Measurements from ENCODE around the gene WWC1.

The WWC1 gene

GRCh38 chr5:168359820-168360460 is 68.5 kb downstream of the WWC1 start:
- Histone ChIP-seq H3K27me3 (ENCODE audit: control insufficient read depth, insufficient read depth, low read length) (no peaks in the 10 kb centered on the region), H3K36me3 (ENCODE audit: control insufficient read depth, insufficient read depth, low read length) (no peaks in the 10 kb centered on the region), H3K9me3 (ENCODE audit: control insufficient read depth, insufficient read depth, low read length) (no peaks in the 10 kb centered on the region), H3K4me3 (ENCODE audit: low read depth, low read length) (no peak overlapping the region), H3K9ac (ENCODE audit: low read depth, low read length) (no peak overlapping the region), H3K4me1 (ENCODE audit: control insufficient read depth, insufficient read depth, low read length) (peaks cover 2% of the 10 kb centered on the region)

GRCh38 chr5:168360521-168361285 is 69.3 kb downstream of the WWC1 start:
- Histone ChIP-seq H3K36me3 (ENCODE audit: control insufficient read depth, insufficient read depth, low read length) (no peaks in the 10 kb centered on the region), H3K4me3 (ENCODE audit: low read depth, low read length) (no peak overlapping the region), H3K9me3 (ENCODE audit: control insufficient read depth, insufficient read depth, low read length) (no peaks in the 10 kb centered on the region), H3K9ac (ENCODE audit: low read depth, low read length) (no peak overlapping the region), H3K4me1 (ENCODE audit: control insufficient read depth, insufficient read depth, low read length) (peaks cover 6% of the 10 kb centered on the region), H3K27me3 (ENCODE audit: control insufficient read depth, insufficient read depth, low read length) (no peaks in the 10 kb centered on the region)

DNA sequence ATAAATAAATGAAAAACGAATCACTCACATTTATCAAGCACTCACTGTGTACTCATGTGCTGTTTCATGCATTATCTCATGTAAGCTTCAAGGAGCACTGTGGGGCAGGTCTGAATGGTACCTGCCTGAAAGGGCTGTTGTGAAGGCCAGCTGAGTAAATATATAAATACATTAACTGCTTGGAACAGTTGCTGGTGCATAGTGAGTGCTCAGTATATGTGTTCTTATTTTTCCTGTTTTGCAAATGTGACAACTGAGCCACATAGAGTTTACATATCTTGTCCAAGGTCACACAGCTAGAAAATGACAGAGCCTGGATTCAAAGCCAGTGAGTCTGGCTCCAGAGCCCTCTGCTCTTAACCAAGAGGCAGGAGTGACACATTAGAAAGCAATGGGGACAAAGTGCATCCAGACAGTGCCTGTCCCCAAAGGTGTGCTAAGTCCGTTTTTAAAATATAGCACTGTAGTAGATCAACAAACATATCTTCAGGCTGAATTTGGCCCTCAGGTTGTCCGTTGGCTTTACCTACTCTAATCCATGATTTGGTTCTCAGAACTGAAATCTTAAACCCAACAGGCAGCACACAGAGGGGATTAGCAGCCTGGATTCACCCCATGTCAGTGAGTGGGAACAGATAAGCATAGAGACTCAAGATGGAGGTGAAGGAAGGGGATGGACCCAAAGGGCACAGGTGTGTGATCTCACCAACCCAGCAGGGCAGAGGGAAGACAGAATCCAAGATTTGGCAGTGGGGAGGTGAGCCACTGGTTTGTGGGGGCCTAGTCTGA is 70.8 kb downstream of the WWC1 start:
- Histone ChIP-seq H3K4me3 (ENCODE audit: low read depth, low read length) (no peak overlapping the region), H3K9me3 (ENCODE audit: control insufficient read depth, insufficient read depth, low read length) (no peaks in the 10 kb centered on the region), H3K27me3 (ENCODE audit: control insufficient read depth, insufficient read depth, low read length) (no peaks in the 10 kb centered on the region), H3K4me1 (ENCODE audit: control insufficient read depth, insufficient read depth, low read length) (peaks cover 6% of the 10 kb centered on the region), H3K36me3 (ENCODE audit: control insufficient read depth, insufficient read depth, low read length) (no peaks in the 10 kb centered on the region), H3K9ac (ENCODE audit: low read depth, low read length) (no peak overlapping the region)

- H3K36me3 ChIP-seq (ENCODE audit: control insufficient read depth, insufficient read depth, low read length): no peaks in the 10 kb centered on the region
- peaks cover 6% of the 10 kb centered on the region for H3K4me1 ChIP-seq (ENCODE audit: control insufficient read depth, insufficient read depth, low read length)
- H3K27me3 ChIP-seq (ENCODE audit: control insufficient read depth, insufficient read depth, low read length): no peaks in the 10 kb centered on the region
- H3K9me3 ChIP-seq (ENCODE audit: control insufficient read depth, insufficient read depth, low read length): no peaks in the 10 kb centered on the region
- no peak overlapping the region for H3K9ac ChIP-seq (ENCODE audit: low read depth, low read length)
- no peak overlapping the region for H3K4me3 ChIP-seq (ENCODE audit: low read depth, low read length)
Observed at GRCh38 chr5:168364151-168364661, 72.8 kb downstream of the WWC1 start.

- Histone ChIP-seq H3K27me3 (ENCODE audit: control insufficient read depth, insufficient read depth, low read length) (no peaks in the 10 kb centered on the region), H3K4me1 (ENCODE audit: control insufficient read depth, insufficient read depth, low read length) (peaks cover 6% of the 10 kb centered on the region), H3K9me3 (ENCODE audit: control insufficient read depth, insufficient read depth, low read length) (no peaks in the 10 kb centered on the region), H3K36me3 (ENCODE audit: control insufficient read depth, insufficient read depth, low read length) (no peaks in the 10 kb centered on the region), H3K4me3 (ENCODE audit: low read depth, low read length) (no peak overlapping the region), H3K9ac (ENCODE audit: low read depth, low read length) (no peak overlapping the region)
Observed at GRCh38 chr5:168364750-168365550, 73.5 kb downstream of the WWC1 start.

- no peak overlapping the region for H3K4me3 ChIP-seq (ENCODE audit: low read depth, low read length)
- no peak overlapping the region for H3K9ac ChIP-seq (ENCODE audit: low read depth, low read length)
- H3K9me3 ChIP-seq (ENCODE audit: control insufficient read depth, insufficient read depth, low read length): no peaks in the 10 kb centered on the region
- H3K27me3 ChIP-seq (ENCODE audit: control insufficient read depth, insufficient read depth, low read length): no peaks in the 10 kb centered on the region
- H3K4me1 ChIP-seq (ENCODE audit: control insufficient read depth, insufficient read depth, low read length): peaks cover 6% of the 10 kb centered on the region
- no peaks in the 10 kb centered on the region for H3K36me3 ChIP-seq (ENCODE audit: control insufficient read depth, insufficient read depth, low read length)
Observed at GRCh38 chr5:168365581-168366081, 74.2 kb downstream of the WWC1 start.

DNA sequence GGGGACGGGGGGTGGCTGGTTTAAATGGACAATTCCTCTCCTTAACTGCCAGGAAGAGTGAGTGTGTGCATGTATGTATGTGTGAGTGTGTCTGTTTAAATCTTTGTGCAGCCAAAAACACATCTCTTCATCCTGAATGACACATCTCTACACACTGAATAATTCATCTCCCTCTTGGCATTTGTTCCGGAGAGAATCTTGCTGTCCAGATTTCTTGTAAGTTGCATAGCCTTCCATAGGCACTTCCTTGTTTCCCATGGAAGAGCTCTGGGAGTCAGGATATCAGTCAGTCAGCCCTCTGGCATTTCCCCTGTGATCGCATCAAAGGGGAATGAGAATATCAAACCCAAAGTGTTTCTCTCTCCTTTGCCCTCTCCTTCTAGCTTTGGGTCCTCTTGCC is 74.7 kb downstream of the WWC1 start:
- Histone ChIP-seq H3K27me3 (ENCODE audit: control insufficient read depth, insufficient read depth, low read length) (no peaks in the 10 kb centered on the region), H3K36me3 (ENCODE audit: control insufficient read depth, insufficient read depth, low read length) (no peaks in the 10 kb centered on the region), H3K4me3 (ENCODE audit: low read depth, low read length) (no peak overlapping the region), H3K9ac (ENCODE audit: low read depth, low read length) (no peak overlapping the region), H3K9me3 (ENCODE audit: control insufficient read depth, insufficient read depth, low read length) (no peaks in the 10 kb centered on the region), H3K4me1 (ENCODE audit: control insufficient read depth, insufficient read depth, low read length) (peaks cover 6% of the 10 kb centered on the region)

GRCh38 chr5:168368854-168369253 is 77.4 kb downstream of the WWC1 start:
- H3K4me1 ChIP-seq (ENCODE audit: control insufficient read depth, insufficient read depth, low read length): peaks cover 6% of the 10 kb centered on the region
- no peaks in the 10 kb centered on the region for H3K27me3 ChIP-seq (ENCODE audit: control insufficient read depth, insufficient read depth, low read length)
- H3K4me3 ChIP-seq (ENCODE audit: low read depth, low read length): no peak overlapping the region
- H3K9ac ChIP-seq (ENCODE audit: low read depth, low read length): no peak overlapping the region
- H3K9me3 ChIP-seq (ENCODE audit: control insufficient read depth, insufficient read depth, low read length): no peaks in the 10 kb centered on the region
- H3K36me3 ChIP-seq (ENCODE audit: control insufficient read depth, insufficient read depth, low read length): no peaks in the 10 kb centered on the region

DNA sequence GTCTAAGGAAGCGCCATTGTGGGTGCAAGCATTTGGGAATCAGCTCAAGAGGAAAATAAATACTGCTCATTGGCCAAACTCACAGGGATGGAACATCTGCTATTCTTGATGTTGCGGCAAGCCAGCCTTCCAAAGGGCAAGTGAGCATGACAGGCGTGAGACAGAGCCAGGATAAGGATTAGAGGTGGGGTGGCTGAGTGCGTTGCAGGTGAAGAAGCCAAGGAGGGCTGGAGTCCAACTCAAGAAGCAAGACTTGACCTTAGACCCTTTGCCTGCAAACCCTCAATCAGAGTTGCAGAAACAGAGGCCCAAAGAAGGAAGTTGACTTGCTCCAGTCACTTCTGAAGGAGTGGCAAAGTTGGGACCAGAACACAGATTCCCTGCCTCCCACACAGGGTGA is 79.4 kb downstream of the WWC1 start:
- Histone ChIP-seq H3K4me3 (ENCODE audit: low read depth, low read length) (no peak overlapping the region), H3K36me3 (ENCODE audit: control insufficient read depth, insufficient read depth, low read length) (no peaks in the 10 kb centered on the region), H3K4me1 (ENCODE audit: control insufficient read depth, insufficient read depth, low read length) (no peaks in the 10 kb centered on the region), H3K9me3 (ENCODE audit: control insufficient read depth, insufficient read depth, low read length) (no peaks in the 10 kb centered on the region), H3K9ac (ENCODE audit: low read depth, low read length) (no peak overlapping the region), H3K27me3 (ENCODE audit: control insufficient read depth, insufficient read depth, low read length) (no peaks in the 10 kb centered on the region)

DNA sequence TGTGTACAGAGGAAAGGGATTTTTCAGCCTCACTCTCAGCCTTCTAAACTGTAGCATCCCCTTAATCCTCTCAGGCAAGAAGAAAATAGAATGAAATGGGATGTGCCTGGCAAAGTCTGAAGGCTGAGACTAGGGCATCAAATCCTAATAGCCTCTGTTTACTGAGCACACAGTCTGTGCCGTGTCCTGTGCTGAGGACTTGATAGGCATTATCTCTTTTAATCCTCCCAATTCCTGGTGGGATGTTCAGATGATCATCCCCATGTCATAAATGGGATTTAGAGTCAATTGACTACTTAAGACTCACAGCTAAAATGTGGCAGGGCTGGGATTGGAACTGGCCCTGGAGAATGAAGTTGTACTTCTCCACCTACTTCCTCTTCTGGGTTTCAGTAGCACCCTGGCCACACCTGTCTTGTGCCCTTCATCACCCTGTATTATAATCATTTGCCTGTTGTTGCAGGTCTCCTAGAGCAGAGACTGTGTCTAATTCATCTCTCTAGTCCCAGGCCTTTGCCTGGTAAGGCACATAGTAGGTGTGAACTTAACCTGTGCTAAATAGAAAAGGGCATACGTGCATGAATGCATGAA is 81.0 kb downstream of the WWC1 start:
- Histone ChIP-seq H3K9ac (ENCODE audit: low read depth, low read length) (no peak overlapping the region), H3K36me3 (ENCODE audit: control insufficient read depth, insufficient read depth, low read length) (no peaks in the 10 kb centered on the region), H3K9me3 (ENCODE audit: control insufficient read depth, insufficient read depth, low read length) (no peaks in the 10 kb centered on the region), H3K27me3 (ENCODE audit: control insufficient read depth, insufficient read depth, low read length) (no peaks in the 10 kb centered on the region), H3K4me1 (ENCODE audit: control insufficient read depth, insufficient read depth, low read length) (no peaks in the 10 kb centered on the region), H3K4me3 (ENCODE audit: low read depth, low read length) (no peak overlapping the region)

- Histone ChIP-seq H3K9ac (ENCODE audit: low read depth, low read length) (no peak overlapping the region), H3K27me3 (ENCODE audit: control insufficient read depth, insufficient read depth, low read length) (no peaks in the 10 kb centered on the region), H3K9me3 (ENCODE audit: control insufficient read depth, insufficient read depth, low read length) (no peaks in the 10 kb centered on the region), H3K4me3 (ENCODE audit: low read depth, low read length) (no peak overlapping the region), H3K36me3 (ENCODE audit: control insufficient read depth, insufficient read depth, low read length) (no peaks in the 10 kb centered on the region), H3K4me1 (ENCODE audit: control insufficient read depth, insufficient read depth, low read length) (no peaks in the 10 kb centered on the region)
Observed at GRCh38 chr5:168374532-168374931, 83.1 kb downstream of the WWC1 start.

All from iPS-15b (cell line).